ENCODE measurements around the gene FUBP3. TPM values are rescaled to one million over a fixed set of nuclear protein-coding genes. Genes with fewer than 3 reads are reported as not detected.

The FUBP3 gene
- total RNA-seq, 1 experiment from 2014 or later, result 33.0 TPM

- DNase-seq (ENCODE audit: low read depth), result no peak
Observed at GRCh38 chr9:130634191-130634768, 54.9 kb downstream of the FUBP3 start.

GRCh38 chr9:130634801-130635200 lies 55.4 kb downstream of the FUBP3 start:
- no peak for DNase-seq (ENCODE audit: low read depth)

- no peak for DNase-seq (ENCODE audit: low read depth)
Observed at GRCh38 chr9:130635306-130635705, 55.9 kb downstream of the FUBP3 start.

- DNase-seq (ENCODE audit: low read depth), result no peak
Observed at GRCh38 chr9:130635721-130636647, 56.6 kb downstream of the FUBP3 start.

- DNase-seq (ENCODE audit: low read depth), result no peak
Observed at GRCh38 chr9:130636648-130637020, 57.3 kb downstream of the FUBP3 start.

GRCh38 chr9:130638284-130639123 lies 59.1 kb downstream of the FUBP3 start:
- no peak for DNase-seq (ENCODE audit: low read depth)

- no peak for DNase-seq (ENCODE audit: low read depth)
Observed at GRCh38 chr9:130639124-130639765, 59.9 kb downstream of the FUBP3 start.

GRCh38 chr9:130639866-130640555 lies 60.6 kb downstream of the FUBP3 start:
- DNase-seq (ENCODE audit: low read depth), result no peak

GRCh38 chr9:130640681-130641080 lies 61.3 kb downstream of the FUBP3 start:
- DNase-seq (ENCODE audit: low read depth), result no peak

- DNase-seq (ENCODE audit: low read depth), result no peak
Observed at GRCh38 chr9:130642926-130643325, 63.5 kb downstream of the FUBP3 start.

- DNase-seq (ENCODE audit: low read depth), result no peak
Observed at GRCh38 chr9:130651221-130651620, 71.8 kb downstream of the FUBP3 start.

GRCh38 chr9:130651752-130652151 lies 72.4 kb downstream of the FUBP3 start:
- no peak for DNase-seq (ENCODE audit: low read depth)

GRCh38 chr9:130654879-130655278 lies 75.5 kb downstream of the FUBP3 start:
- no peak for DNase-seq (ENCODE audit: low read depth)

GRCh38 chr9:130658893-130659698 lies 79.7 kb downstream of the FUBP3 start:
- no peak for DNase-seq (ENCODE audit: low read depth)

GRCh38 chr9:130659699-130660248 lies 80.4 kb downstream of the FUBP3 start:
- DNase-seq (ENCODE audit: low read depth), result no peak

- DNase-seq (ENCODE audit: low read depth), result no peak
Observed at GRCh38 chr9:130660326-130660682, 80.9 kb downstream of the FUBP3 start.

- DNase-seq (ENCODE audit: low read depth), result no peak
Observed at GRCh38 chr9:130660683-130661450, 81.5 kb downstream of the FUBP3 start.

GRCh38 chr9:130661451-130662098 lies 82.2 kb downstream of the FUBP3 start:
- DNase-seq (ENCODE audit: low read depth), result no peak

All from RPMI7951 (cell line).